PFSK-1 (cell line): Measurements from ENCODE around the gene CSNK1G2.

Source experiments
- FOXP2 ChIP-seq: optimal IDR thresholded peaks from 2 replicates; pipeline ENCODE3; 2011; ENCODE audit warnings: borderline replicate concordance, control low read depth, inconsistent platforms; ENCODE audit not compliant: insufficient read depth; ENCODE audit errors: extremely low read length, extremely low read depth
- POLR2AphosphoS5 ChIP-seq: IDR thresholded peaks from 2 replicates; pipeline ENCODE4 v1.6.1; 2012; ENCODE audit warnings: low read depth, mild to moderate bottlenecking, control low read depth, low read length, moderate library complexity
- REST ChIP-seq, 2 experiments: IDR thresholded peaks; 2 replicates each; pipeline versions ENCODE4 v1.6.1 to v1.8.0; 2011 to 2012; ENCODE audit warnings: low read depth in 2 of 2, low read length in 2 of 2, control low read depth in 1 of 2, inconsistent platforms in 1 of 2, mild to moderate bottlenecking in 1 of 2, moderate library complexity in 1 of 2; ENCODE audit not compliant: insufficient read depth in 1 of 2
- SIN3A ChIP-seq: IDR thresholded peaks from 2 replicates; pipeline ENCODE4 v1.6.1; 2012; ENCODE audit warnings: mild to moderate bottlenecking, low read length, moderate library complexity, borderline replicate concordance; ENCODE audit not compliant: insufficient read depth
- TAF1 ChIP-seq: IDR thresholded peaks from 2 replicates; pipeline ENCODE4 v1.6.1; 2012; ENCODE audit warnings: low read length, control low read depth, borderline replicate concordance; ENCODE audit not compliant: insufficient read depth

The CSNK1G2 gene

GRCh38 chr19:1943661-1944087, 2.7 kb downstream of the CSNK1G2 start:
- TF ChIP-seq POLR2AphosphoS5 (no peak), FOXP2 (no peak), TAF1 (no peak), SIN3A (no peak), REST (IDR thresholded peaks at IDR 0.05; ENCODE audit: insufficient read depth in 1 of 2, low read depth in 2 of 2, low read length in 2 of 2) (no peak)

GRCh38 chr19:1944088-1944915, 3.3 kb downstream of the CSNK1G2 start:
- no peak for TF ChIP-seq FOXP2
- TF ChIP-seq POLR2AphosphoS5: no peak
- TF ChIP-seq REST (IDR thresholded peaks at IDR 0.05; ENCODE audit: insufficient read depth in 1 of 2, low read depth in 2 of 2, low read length in 2 of 2): no peak
- no peak for TF ChIP-seq SIN3A
- TF ChIP-seq TAF1: no peak

DNA sequence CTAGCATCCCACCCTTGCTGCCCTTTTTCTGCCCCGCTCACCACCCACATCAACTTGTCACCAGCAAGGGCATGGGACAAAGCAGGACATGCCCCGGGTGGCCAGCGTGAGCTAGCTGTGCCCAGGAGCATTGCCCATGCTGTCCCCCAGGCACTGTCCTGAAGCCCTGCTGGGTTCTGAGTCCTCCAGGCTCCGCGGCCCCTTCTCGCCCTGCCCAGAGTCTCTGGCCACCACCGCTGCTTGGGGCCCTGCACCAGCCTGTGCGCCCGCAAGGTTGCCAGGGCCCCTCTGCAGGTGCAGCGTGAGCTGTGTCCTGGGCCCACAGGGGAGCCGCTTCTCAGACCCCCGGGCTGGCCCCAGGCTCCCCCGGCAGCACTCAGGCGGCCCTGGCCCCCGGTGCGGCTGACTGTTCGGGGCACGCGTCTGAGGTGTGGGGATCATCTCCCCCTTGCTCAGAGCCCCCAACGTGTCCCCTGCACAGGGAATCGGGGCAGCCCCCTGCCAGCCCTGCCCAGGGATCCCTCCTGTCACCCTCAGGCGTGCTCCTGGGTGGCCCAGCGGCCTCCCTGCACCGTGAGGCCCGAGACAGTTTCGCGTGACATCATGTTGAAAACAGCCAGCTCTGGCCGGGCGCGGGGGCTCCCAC, 4.1 kb downstream of the CSNK1G2 start:
- TF ChIP-seq POLR2AphosphoS5 (no peak), REST (IDR thresholded peaks at IDR 0.05; ENCODE audit: insufficient read depth in 1 of 2, low read depth in 2 of 2, low read length in 2 of 2) (no peak), TAF1 (no peak), FOXP2 (no peak), SIN3A (no peak)

DNA sequence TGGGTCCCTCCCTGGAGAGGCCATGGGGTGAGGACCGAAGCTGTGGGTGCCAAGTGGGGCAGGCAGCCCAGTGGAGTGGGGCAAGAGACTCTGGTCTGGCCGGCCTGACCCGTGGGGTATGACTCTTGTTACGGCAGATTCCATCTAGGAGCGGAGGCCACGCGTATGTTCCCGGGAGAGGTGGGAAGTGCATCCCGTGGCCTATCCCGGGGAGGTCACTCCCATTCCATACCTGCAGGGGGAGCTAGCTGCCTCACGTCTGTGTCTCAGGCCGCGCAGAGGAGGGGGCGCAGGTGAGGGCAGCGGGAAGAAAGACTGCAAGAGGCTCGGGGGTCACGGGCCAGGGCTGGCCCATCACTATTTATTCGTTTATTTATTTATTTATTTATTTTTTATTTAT, 4.9 kb downstream of the CSNK1G2 start:
- TF ChIP-seq TAF1 (no peak), REST (IDR thresholded peaks at IDR 0.05; ENCODE audit: insufficient read depth in 1 of 2, low read depth in 2 of 2, low read length in 2 of 2) (no peak), FOXP2 (no peak), POLR2AphosphoS5 (no peak), SIN3A (no peak)
